ENCODE data around the gene CDX2. TPM values are rescaled to one million over a fixed set of nuclear protein-coding genes. Genes with fewer than 3 reads are reported as not detected.
"Not testable (repeated sequence)": the region's sequence is repeated elsewhere in the genome, so short reads cannot be mapped to it uniquely, and the experiment has no call there.

CDX2 gene
- total RNA-seq, 1 experiment from 2014 or later, result 12.5 TPM

DNA sequence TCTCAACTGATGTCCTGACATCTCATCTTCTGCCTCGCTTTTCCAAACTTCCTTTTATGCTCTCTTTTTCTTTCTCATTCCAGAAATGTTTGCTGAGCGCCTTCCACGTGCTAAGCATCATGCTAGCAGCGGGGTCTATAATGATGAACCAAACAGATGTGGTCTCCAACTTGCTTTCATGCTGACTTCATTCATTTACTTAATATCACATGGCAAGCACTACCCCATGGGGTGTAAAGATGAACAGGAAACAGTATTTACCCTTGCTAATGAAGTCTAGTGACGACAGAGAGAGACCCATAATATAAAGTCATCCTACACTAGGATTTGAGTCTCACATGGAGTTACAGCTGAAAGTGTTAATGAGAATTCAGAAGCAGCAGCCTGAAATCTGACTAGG lies 40.9 kb upstream of the CDX2 start:
- intact Hi-C loops (cut with micrococcal nuclease), result no loop called here
- no peaks in the 10 kb centered on the region for H3K36me3 ChIP-seq (ENCODE audit: control insufficient read depth in 1 of 2, insufficient read depth in 2 of 2, low read length in 2 of 2)
- no TSS peak for BruUV-seq (replicated peaks)
- H3K4me3 ChIP-seq (replicated peaks in 1 of 2; ENCODE audit: low read depth in 1 of 2, low read length in 2 of 2), result no peak overlapping the region
- ChIA-PET CTCF (no interaction called here), RAD21 (ENCODE audit: low non-redundant PET in 1 of 2, low total read pairs in 2 of 2, uncharacterized antibody in 2 of 2, unreplicated experiment in 2 of 2) (no interaction called here), POLR2A (no interaction called here)
- H3K9ac ChIP-seq (ENCODE audit: low read length), result no peak overlapping the region
- no peaks in the 10 kb centered on the region for H3K9me3 ChIP-seq (ENCODE audit: control insufficient read depth in 1 of 2, insufficient read depth in 1 of 2, low read depth in 1 of 2, low read length in 2 of 2)
- H3K9me2 ChIP-seq (ENCODE audit: insufficient read depth), result no peaks in the 10 kb centered on the region
- H4K20me1 ChIP-seq (ENCODE audit: insufficient read depth), result no peaks in the 10 kb centered on the region
- H3K4me1 ChIP-seq (ENCODE audit: control insufficient read depth in 1 of 2, insufficient read depth in 2 of 2, low read length in 2 of 2), result no peaks in the 10 kb centered on the region
- H2AFZ ChIP-seq (ENCODE audit: low read depth, low read length, poor library complexity, severe bottlenecking), result no peak overlapping the region
- no peak for ATAC-seq
- no peaks in the 10 kb centered on the region for H3K27me3 ChIP-seq (ENCODE audit: insufficient read depth, low read length)
- no peak for DNase-seq (ENCODE audit: low read depth, low spot score)
- no peaks in the 10 kb centered on the region for H3K79me2 ChIP-seq (ENCODE audit: insufficient read depth, low read length)
- TF ChIP-seq, protein P1, sequence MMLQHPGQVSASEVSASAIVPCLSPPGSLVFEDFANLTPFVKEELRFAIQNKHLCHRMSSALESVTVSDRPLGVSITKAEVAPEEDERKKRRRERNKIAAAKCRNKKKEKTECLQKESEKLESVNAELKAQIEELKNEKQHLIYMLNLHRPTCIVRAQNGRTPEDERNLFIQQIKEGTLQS (IDR thresholded peaks at IDR 0.05), result no peak
- no peak for TF ChIP-seq MAX (IDR thresholded peaks at IDR 0.05)
- TF ChIP-seq, protein P2, sequence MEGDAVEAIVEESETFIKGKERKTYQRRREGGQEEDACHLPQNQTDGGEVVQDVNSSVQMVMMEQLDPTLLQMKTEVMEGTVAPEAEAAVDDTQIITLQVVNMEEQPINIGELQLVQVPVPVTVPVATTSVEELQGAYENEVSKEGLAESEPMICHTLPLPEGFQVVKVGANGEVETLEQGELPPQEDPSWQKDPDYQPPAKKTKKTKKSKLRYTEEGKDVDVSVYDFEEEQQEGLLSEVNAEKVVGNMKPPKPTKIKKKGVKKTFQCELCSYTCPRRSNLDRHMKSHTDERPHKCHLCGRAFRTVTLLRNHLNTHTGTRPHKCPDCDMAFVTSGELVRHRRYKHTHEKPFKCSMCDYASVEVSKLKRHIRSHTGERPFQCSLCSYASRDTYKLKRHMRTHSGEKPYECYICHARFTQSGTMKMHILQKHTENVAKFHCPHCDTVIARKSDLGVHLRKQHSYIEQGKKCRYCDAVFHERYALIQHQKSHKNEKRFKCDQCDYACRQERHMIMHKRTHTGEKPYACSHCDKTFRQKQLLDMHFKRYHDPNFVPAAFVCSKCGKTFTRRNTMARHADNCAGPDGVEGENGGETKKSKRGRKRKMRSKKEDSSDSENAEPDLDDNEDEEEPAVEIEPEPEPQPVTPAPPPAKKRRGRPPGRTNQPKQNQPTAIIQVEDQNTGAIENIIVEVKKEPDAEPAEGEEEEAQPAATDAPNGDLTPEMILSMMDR (IDR thresholded peaks at IDR 0.05 in 2 of 3, conservative IDR thresholded peaks at IDR 0.05 in 1 of 3; ENCODE audit: borderline replicate concordance in 1 of 3, insufficient read depth in 1 of 3, low read depth in 2 of 3, low read length in 2 of 3), result no peak
- TF ChIP-seq ZFX (IDR thresholded peaks at IDR 0.05), result no peak
- TF ChIP-seq ELF1 (IDR thresholded peaks at IDR 0.05; ENCODE audit: borderline replicate concordance, low read depth), result no peak
- no peak for TF ChIP-seq ZNF274 (IDR thresholded peaks at IDR 0.05; ENCODE audit: low read depth, low read length)
- no peak for TF ChIP-seq SP1 (IDR thresholded peaks at IDR 0.05; ENCODE audit: low read depth)
- no peak for TF ChIP-seq REST (IDR thresholded peaks at IDR 0.05; ENCODE audit: low read depth)
- TF ChIP-seq, protein P3, sequence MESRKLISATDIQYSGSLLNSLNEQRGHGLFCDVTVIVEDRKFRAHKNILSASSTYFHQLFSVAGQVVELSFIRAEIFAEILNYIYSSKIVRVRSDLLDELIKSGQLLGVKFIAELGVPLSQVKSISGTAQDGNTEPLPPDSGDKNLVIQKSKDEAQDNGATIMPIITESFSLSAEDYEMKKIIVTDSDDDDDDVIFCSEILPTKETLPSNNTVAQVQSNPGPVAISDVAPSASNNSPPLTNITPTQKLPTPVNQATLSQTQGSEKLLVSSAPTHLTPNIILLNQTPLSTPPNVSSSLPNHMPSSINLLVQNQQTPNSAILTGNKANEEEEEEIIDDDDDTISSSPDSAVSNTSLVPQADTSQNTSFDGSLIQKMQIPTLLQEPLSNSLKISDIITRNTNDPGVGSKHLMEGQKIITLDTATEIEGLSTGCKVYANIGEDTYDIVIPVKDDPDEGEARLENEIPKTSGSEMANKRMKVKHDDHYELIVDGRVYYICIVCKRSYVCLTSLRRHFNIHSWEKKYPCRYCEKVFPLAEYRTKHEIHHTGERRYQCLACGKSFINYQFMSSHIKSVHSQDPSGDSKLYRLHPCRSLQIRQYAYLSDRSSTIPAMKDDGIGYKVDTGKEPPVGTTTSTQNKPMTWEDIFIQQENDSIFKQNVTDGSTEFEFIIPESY (IDR thresholded peaks at IDR 0.05; ENCODE audit: extremely low read depth, insufficient replicate concordance, low read length), result no peak
- H3K27ac ChIP-seq (ENCODE audit: low read depth, low read length), result no peak overlapping the region
- H3K4me2 ChIP-seq (ENCODE audit: low read length), result no peak overlapping the region

DNA sequence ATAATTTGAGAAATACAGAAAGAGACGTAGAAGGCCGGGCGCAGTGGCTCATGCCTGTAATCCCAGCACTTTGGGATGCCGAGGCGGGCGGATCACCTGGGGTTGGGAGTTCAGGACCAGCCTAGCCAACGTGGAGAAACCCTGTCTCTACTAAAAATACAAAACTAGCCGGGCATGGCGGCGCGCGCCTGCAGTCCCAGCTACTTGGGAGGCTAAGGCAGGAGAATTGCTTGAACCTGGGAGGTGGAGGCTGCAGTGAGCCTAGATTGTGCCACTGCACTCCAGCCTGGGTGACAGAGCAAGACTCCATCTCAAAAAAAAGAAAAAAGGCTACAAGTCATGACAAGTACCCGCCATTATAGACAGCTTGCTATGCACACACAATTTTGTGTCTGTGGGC lies 35.9 kb upstream of the CDX2 start:
- H3K27me3 ChIP-seq (ENCODE audit: insufficient read depth, low read length); H2AFZ ChIP-seq (ENCODE audit: low read depth, low read length, poor library complexity, severe bottlenecking); H3K4me3 ChIP-seq (replicated peaks in 1 of 2; ENCODE audit: low read depth in 1 of 2, low read length in 2 of 2); H3K4me2 ChIP-seq (ENCODE audit: low read length); H3K27ac ChIP-seq (ENCODE audit: low read depth, low read length); H3K36me3 ChIP-seq (ENCODE audit: control insufficient read depth in 1 of 2, insufficient read depth in 2 of 2, low read length in 2 of 2); POLR2A ChIA-PET; H3K9me2 ChIP-seq (ENCODE audit: insufficient read depth); intact Hi-C loops (cut with micrococcal nuclease); BruUV-seq (replicated peaks); H3K9ac ChIP-seq (ENCODE audit: low read length); H3K79me2 ChIP-seq (ENCODE audit: insufficient read depth, low read length); ATAC-seq; CTCF ChIA-PET; RAD21 ChIA-PET (ENCODE audit: low non-redundant PET in 1 of 2, low total read pairs in 2 of 2, uncharacterized antibody in 2 of 2, unreplicated experiment in 2 of 2); H3K9me3 ChIP-seq (ENCODE audit: control insufficient read depth in 1 of 2, insufficient read depth in 1 of 2, low read depth in 1 of 2, low read length in 2 of 2); H4K20me1 ChIP-seq (ENCODE audit: insufficient read depth); H3K4me1 ChIP-seq (ENCODE audit: control insufficient read depth in 1 of 2, insufficient read depth in 2 of 2, low read length in 2 of 2); DNase-seq (ENCODE audit: low read depth, low spot score): not testable (repeated sequence)

Measured in HCT116 (cell line).